NT2/D1 (cell line): ENCODE results near the gene USP47.

Experiments used
- YY1 ChIP-seq: IDR thresholded peaks from 2 replicates; pipeline ENCODE4 v1.6.1; 2011; ENCODE audit not compliant: insufficient read length, insufficient read depth
- ZNF274 ChIP-seq: IDR thresholded peaks from 2 replicates; pipeline ENCODE4 v1.6.1; 2011; ENCODE audit warnings: mild to moderate bottlenecking, low read depth, low read length

GRCh38 chr11:11981840-11982239 lies 140.1 kb downstream of the USP47 start:
- no peak for TF ChIP-seq YY1
- no peak for TF ChIP-seq ZNF274
